AG04449 (cell line): Measurements from ENCODE around the gene TJP2.
A peak's percentile ranks its signal among the peaks of the same experiment; 100 is the strongest.

ENCODE experiments used
- CTCF ChIA-PET: fragments of 350-600 bp; formaldehyde crosslinking; extraction: SDS; loops from one replicate; lab custom pipeline; 2021; ENCODE audit warnings: antibody characterized with exemption; lab: Yijun Ruan, JAX
- POLR2A ChIA-PET: fragments of 400-600, 350-600 bp; formaldehyde crosslinking; extraction: SDS; loops from one replicate; lab custom pipeline; 2020; ENCODE audit warnings: antibody characterized with exemption, inconsistent platforms; lab: Yijun Ruan, JAX
- DNase-seq: peaks from one replicate; pipeline ENCODE4 v3.0.0-alpha.2; 2010; ENCODE audit warnings: low read depth, low spot score
- H3K4me3 ChIP-seq: 2 replicates; pipeline ENCODE4 v1.5.1; 2011; ENCODE audit warnings: low read depth, mild to moderate bottlenecking, control low read depth, low read length
- CTCF ChIP-seq: IDR thresholded peaks from one replicate; pipeline ENCODE4 v1.5.1; 2011; ENCODE audit warnings: mild to moderate bottlenecking, moderate library complexity, low read length, control low read depth, inconsistent platforms; ENCODE audit not compliant: insufficient read depth; ENCODE audit errors: missing control alignments

Gene TJP2

DNA sequence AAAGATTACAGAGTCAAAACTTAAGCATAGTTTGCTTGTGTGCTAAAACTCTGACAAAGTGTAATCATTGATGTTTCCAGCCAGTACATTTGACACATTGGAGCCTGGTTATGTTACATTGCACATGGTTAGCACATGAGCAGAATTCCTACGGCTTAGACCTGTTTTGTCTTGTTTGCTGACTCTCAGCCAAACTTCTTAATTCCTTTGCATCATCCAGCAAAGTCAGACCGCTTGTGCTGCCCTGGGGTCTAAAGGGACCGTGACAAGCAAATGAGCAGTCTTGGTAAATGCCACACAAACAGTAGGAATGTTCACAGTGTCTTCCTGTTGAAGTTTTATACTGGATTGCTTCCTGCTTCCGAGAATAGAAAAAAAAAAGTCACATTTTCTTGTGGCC, 79.0 kb downstream of the TJP2 start:
- TF ChIP-seq CTCF: no peak
- no peak overlapping the region for H3K4me3 ChIP-seq
- DNase-seq: peak; percentile 5
- CTCF ChIA-PET: interaction anchor here (0.8 kb wide), 1 partner anchor 61 kb away, joined by 4 read pairs; no protein-coding TSS in a partner anchor
- POLR2A ChIA-PET: no interaction called here

DNA sequence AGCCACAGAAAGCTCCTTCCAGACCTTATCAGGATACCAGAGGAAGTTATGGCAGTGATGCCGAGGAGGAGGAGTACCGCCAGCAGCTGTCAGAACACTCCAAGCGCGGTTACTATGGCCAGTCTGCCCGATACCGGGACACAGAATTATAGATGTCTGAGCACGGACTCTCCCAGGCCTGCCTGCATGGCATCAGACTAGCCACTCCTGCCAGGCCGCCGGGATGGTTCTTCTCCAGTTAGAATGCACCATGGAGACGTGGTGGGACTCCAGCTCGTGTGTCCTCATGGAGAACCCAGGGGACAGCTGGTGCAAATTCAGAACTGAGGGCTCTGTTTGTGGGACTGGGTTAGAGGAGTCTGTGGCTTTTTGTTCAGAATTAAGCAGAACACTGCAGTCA, 80.1 kb downstream of the TJP2 start:
- DNase-seq: no peak
- H3K4me3 ChIP-seq: no peak overlapping the region
- ChIA-PET CTCF (interaction anchor here (0.8 kb wide), 1 partner anchor 62 kb away, joined by 4 read pairs; no protein-coding TSS in a partner anchor), POLR2A (no interaction called here)
- TF ChIP-seq CTCF: no peak

DNA sequence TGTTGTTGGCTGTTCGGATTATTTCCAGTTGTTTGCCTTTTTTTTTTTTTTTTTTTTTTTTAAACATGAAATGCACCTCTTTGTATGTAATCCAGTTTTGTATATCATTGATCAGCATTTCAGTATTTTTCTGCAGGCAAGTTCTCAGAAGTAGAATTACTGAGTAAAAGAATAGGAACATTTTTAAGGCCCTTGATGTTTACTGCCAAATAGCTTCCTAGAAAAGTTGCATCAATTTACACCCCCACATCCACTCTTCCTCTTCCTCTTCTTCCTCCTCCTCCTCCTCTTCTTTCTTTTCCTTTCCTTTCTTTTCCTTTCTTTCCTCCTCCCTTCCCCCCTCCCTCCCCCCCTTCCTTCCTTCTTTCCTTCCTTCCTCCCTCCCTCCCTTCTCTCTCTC, 81.5 kb downstream of the TJP2 start:
- no peak for DNase-seq
- no peak for TF ChIP-seq CTCF
- no peak overlapping the region for H3K4me3 ChIP-seq
- ChIA-PET POLR2A (no interaction called here), CTCF (no interaction called here)

DNA sequence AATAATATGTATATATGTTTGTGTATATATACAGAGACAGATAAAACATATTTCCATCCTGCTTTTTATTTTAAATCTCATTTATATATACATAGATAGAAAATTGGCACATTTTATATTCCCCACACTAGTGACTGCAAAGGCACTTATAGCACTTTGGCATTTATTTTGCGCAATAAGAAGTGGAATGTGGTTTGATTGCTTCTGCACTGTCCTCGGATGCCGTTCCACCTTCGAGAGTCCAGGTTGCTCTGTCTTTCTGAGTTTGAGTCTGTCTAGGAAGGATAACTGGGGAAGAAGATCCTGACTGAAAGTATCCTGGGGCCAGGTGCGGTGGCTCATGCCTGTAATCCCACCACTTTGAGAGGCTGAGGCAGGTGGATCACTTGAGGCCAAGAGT, 84.5 kb downstream of the TJP2 start:
- H3K4me3 ChIP-seq: no peak overlapping the region
- CTCF ChIA-PET: no interaction called here
- DNase-seq: no peak
- POLR2A ChIA-PET: no interaction called here
- TF ChIP-seq CTCF: no peak

GRCh38 chr9:69260161-69260560, 86.1 kb downstream of the TJP2 start:
- CTCF ChIA-PET: interaction anchor here (1.1 kb wide), 1 partner anchor 40 kb away, joined by 3 read pairs; no protein-coding TSS in a partner anchor
- H3K4me3 ChIP-seq: no peak overlapping the region
- DNase-seq: no peak
- TF ChIP-seq CTCF: no peak
- POLR2A ChIA-PET: no interaction called here

DNA sequence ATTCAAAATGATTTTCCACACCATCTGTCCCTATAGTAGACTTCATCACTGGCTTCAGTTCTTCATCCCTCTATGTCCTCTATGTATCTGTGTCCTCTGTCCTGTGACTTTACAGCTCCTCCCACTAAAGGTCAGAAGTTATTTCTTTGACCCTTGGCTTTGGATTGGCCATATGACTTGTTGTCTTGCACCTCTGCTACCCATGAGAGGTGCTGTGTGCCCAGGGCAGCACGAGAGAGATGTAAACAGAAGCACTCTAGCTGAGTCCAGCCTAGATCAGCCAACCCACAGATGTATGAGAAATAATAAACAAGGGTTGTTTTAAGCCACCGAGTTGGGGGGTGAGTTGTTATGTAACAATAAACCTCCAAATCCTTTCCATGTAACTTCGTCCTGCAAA, 87.6 kb downstream of the TJP2 start:
- no peak for TF ChIP-seq CTCF
- no peak for DNase-seq
- CTCF ChIA-PET: interaction anchor here (1.4 kb wide), 1 partner anchor 69 kb away, joined by 3 read pairs; no protein-coding TSS in a partner anchor
- POLR2A ChIA-PET: no interaction called here
- no peak overlapping the region for H3K4me3 ChIP-seq
